Measurements from ENCODE around the gene BTBD16. TPM values are rescaled to one million over a fixed set of nuclear protein-coding genes. Genes with fewer than 3 reads are reported as not detected.

Gene BTBD16
- total RNA-seq, 1 experiment from 2014 or later, result not detected

GRCh38 chr10:122379041-122379440, 107.9 kb downstream of the BTBD16 start (continued):
- no peak for TF ChIP-seq SOX15 (CRISPR knock-in tag; IDR thresholded peaks at IDR 0.05)
- no peak for TF ChIP-seq TEAD1 (CRISPR knock-in tag; IDR thresholded peaks at IDR 0.05)

- H3K4me1 Mint-ChIP-seq, result peaks cover 12% of the 10 kb centered on the region
- DNase-seq (ENCODE audit: low spot score) (no peak), ATAC-seq (no peak)
- TF ChIP-seq CBFB (CRISPR knock-in tag; IDR thresholded peaks at IDR 0.05; ENCODE audit: low read depth) (no peak), CTCF (IDR thresholded peaks at IDR 0.05) (no peak), GABPB1 (CRISPR knock-in tag; IDR thresholded peaks at IDR 0.05) (no peak), ELF4 (CRISPR knock-in tag; IDR thresholded peaks at IDR 0.05; ENCODE audit: low read depth) (no peak), ZNF423 (CRISPR knock-in tag; IDR thresholded peaks at IDR 0.05) (no peak), CREB1 (CRISPR knock-in tag; IDR thresholded peaks at IDR 0.05) (no peak), ETV6 (CRISPR knock-in tag; IDR thresholded peaks at IDR 0.05) (no peak), PREB (CRISPR knock-in tag; IDR thresholded peaks at IDR 0.05; ENCODE audit: borderline replicate concordance) (no peak), ZMAT4 (CRISPR knock-in tag; IDR thresholded peaks at IDR 0.05) (no peak), EMX1 (CRISPR knock-in tag; IDR thresholded peaks at IDR 0.05) (no peak), PRDM15 (CRISPR knock-in tag; IDR thresholded peaks at IDR 0.05) (no peak), FOXK1 (CRISPR knock-in tag; IDR thresholded peaks at IDR 0.05) (no peak), SMAD3 (CRISPR knock-in tag; IDR thresholded peaks at IDR 0.05; ENCODE audit: borderline replicate concordance) (no peak)
- TF ChIP-seq, protein P1, sequence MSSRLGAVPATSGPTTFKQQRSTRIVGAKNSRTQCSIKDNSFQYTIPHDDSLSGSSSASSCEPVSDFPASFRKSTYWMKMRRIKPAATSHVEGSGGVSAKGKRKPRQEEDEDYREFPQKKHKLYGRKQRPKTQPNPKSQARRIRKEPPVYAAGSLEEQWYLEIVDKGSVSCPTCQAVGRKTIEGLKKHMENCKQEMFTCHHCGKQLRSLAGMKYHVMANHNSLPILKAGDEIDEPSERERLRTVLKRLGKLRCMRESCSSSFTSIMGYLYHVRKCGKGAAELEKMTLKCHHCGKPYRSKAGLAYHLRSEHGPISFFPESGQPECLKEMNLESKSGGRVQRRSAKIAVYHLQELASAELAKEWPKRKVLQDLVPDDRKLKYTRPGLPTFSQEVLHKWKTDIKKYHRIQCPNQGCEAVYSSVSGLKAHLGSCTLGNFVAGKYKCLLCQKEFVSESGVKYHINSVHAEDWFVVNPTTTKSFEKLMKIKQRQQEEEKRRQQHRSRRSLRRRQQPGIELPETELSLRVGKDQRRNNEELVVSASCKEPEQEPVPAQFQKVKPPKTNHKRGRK (CRISPR knock-in tag; IDR thresholded peaks at IDR 0.05; ENCODE audit: borderline replicate concordance), result no peak
- TF ChIP-seq, protein P2, sequence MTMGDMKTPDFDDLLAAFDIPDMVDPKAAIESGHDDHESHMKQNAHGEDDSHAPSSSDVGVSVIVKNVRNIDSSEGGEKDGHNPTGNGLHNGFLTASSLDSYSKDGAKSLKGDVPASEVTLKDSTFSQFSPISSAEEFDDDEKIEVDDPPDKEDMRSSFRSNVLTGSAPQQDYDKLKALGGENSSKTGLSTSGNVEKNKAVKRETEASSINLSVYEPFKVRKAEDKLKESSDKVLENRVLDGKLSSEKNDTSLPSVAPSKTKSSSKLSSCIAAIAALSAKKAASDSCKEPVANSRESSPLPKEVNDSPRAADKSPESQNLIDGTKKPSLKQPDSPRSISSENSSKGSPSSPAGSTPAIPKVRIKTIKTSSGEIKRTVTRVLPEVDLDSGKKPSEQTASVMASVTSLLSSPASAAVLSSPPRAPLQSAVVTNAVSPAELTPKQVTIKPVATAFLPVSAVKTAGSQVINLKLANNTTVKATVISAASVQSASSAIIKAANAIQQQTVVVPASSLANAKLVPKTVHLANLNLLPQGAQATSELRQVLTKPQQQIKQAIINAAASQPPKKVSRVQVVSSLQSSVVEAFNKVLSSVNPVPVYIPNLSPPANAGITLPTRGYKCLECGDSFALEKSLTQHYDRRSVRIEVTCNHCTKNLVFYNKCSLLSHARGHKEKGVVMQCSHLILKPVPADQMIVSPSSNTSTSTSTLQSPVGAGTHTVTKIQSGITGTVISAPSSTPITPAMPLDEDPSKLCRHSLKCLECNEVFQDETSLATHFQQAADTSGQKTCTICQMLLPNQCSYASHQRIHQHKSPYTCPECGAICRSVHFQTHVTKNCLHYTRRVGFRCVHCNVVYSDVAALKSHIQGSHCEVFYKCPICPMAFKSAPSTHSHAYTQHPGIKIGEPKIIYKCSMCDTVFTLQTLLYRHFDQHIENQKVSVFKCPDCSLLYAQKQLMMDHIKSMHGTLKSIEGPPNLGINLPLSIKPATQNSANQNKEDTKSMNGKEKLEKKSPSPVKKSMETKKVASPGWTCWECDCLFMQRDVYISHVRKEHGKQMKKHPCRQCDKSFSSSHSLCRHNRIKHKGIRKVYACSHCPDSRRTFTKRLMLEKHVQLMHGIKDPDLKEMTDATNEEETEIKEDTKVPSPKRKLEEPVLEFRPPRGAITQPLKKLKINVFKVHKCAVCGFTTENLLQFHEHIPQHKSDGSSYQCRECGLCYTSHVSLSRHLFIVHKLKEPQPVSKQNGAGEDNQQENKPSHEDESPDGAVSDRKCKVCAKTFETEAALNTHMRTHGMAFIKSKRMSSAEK (CRISPR knock-in tag; IDR thresholded peaks at IDR 0.05; ENCODE audit: borderline replicate concordance), result no peak
- H3K36me3 Mint-ChIP-seq, result peaks cover 14% of the 10 kb centered on the region
- H3K27me3 Mint-ChIP-seq (ENCODE audit: low read depth), result no peaks in the 10 kb centered on the region
- POLR2A ChIA-PET, result no interaction called here
- CTCF ChIA-PET, result no interaction called here
- H3K27ac Mint-ChIP-seq, result 0 out of 2 replicates have a peak overlapping the region, but pooled peaks have one; percentile 37
- H3K4me3 Mint-ChIP-seq, result no peak overlapping the region
- H3K9me3 Mint-ChIP-seq, result peaks cover 4% of the 10 kb centered on the region
Measured at GRCh38 chr10:122379537-122379936, 108.4 kb downstream of the BTBD16 start.
